GM18868 (cell line): Measurements from ENCODE around the gene OR1N2.
"Not testable (repeated sequence)": the region's sequence is repeated elsewhere in the genome, so short reads cannot be mapped to it uniquely, and the experiment has no call there.

Source experiments
- ATAC-seq: cut with Tn5 transposase; IDR thresholded peaks from one replicate; pipeline ENCODE4 v1.9.1; 2021; ENCODE audit warnings: mild to moderate bottlenecking, moderate library complexity; ENCODE audit not compliant: unreplicated experiment

Gene OR1N2

GRCh38 chr9:122552812-122553211 is at the start of gene OR1N2:
TSS of gene OR1N2 (plus strand) at chr9:122553112. CDS start at chr9:122553212, 100 bp downstream.
- no peak for ATAC-seq

GRCh38 chr9:122506964-122507363 is 45.9 kb upstream of the OR1N2 start:
- ATAC-seq = no peak

- no peak for ATAC-seq
Observed at GRCh38 chr9:122510502-122510901, 42.4 kb upstream of the OR1N2 start, which contains the start of gene OR1J2. TSS of gene OR1J2 (plus strand) at chr9:122510802. CDS start at chr9:122510802, 0 bp downstream.

GRCh38 chr9:122518226-122518625 is 34.7 kb upstream of the OR1N2 start:
- no peak for ATAC-seq

- ATAC-seq = no peak
Observed at GRCh38 chr9:122518841-122519240, 34.1 kb upstream of the OR1N2 start, which contains the start of gene OR1J4. TSS of gene OR1J4 (plus strand) at chr9:122519141. CDS start at chr9:122519141, 0 bp downstream.

- no peak for ATAC-seq
Observed at GRCh38 chr9:122519376-122519775, 33.5 kb upstream of the OR1N2 start.

GRCh38 chr9:122526602-122527001 is 26.3 kb upstream of the OR1N2 start:
- ATAC-seq = no peak

- ATAC-seq = no peak
Observed at GRCh38 chr9:122527193-122527592, 25.7 kb upstream of the OR1N2 start, which contains the start of gene OR1N1. TSS of gene OR1N1 (minus strand) at chr9:122527293. CDS start at chr9:122527293, 0 bp downstream.

- ATAC-seq = not testable (repeated sequence)
Observed at GRCh38 chr9:122531157-122531556, 21.8 kb upstream of the OR1N2 start.

GRCh38 chr9:122536134-122536533 is 16.8 kb upstream of the OR1N2 start:
- no peak for ATAC-seq

GRCh38 chr9:122537066-122537465 is 15.8 kb upstream of the OR1N2 start:
- not testable (repeated sequence) for ATAC-seq

GRCh38 chr9:122538757-122539156 is 14.2 kb upstream of the OR1N2 start:
- ATAC-seq = no peak

- ATAC-seq = no peak
Observed at GRCh38 chr9:122546196-122546595, 6.7 kb upstream of the OR1N2 start.

GRCh38 chr9:122551371-122551770 is 1.5 kb upstream of the OR1N2 start:
- ATAC-seq = no peak

GRCh38 chr9:122561446-122561845 is 8.5 kb downstream of the OR1N2 start:
- ATAC-seq = no peak

GRCh38 chr9:122562134-122562760 is 9.3 kb downstream of the OR1N2 start:
- ATAC-seq = no peak

GRCh38 chr9:122567901-122568300 is 15.0 kb downstream of the OR1N2 start:
- no peak for ATAC-seq

GRCh38 chr9:122572456-122572855 is 19.5 kb downstream of the OR1N2 start:
- ATAC-seq = no peak

GRCh38 chr9:122579874-122580273 is 27.0 kb downstream of the OR1N2 start:
- ATAC-seq = no peak

- ATAC-seq = no peak
Observed at GRCh38 chr9:122580360-122580759, 27.4 kb downstream of the OR1N2 start.

- ATAC-seq = not testable (repeated sequence)
Observed at GRCh38 chr9:122583284-122583683, 30.4 kb downstream of the OR1N2 start, which contains the start of gene OR1L8. TSS of gene OR1L8 (minus strand) at chr9:122583384. CDS start at chr9:122568477, 14,907 bp downstream.
